HG02885 (cell line): ENCODE results near the gene PYM1.
"Not testable (repeated sequence)": the region's sequence is repeated elsewhere in the genome, so short reads cannot be mapped to it uniquely, and the experiment has no call there.

Experiments used
- ATAC-seq: cut with Tn5 transposase; IDR thresholded peaks from one replicate; pipeline ENCODE4 v1.9.1; 2021; ENCODE audit warnings: mild to moderate bottlenecking; ENCODE audit not compliant: unreplicated experiment, poor library complexity

The PYM1 gene

GRCh38 chr12:55940065-55940732 is 12.5 kb upstream of the PYM1 start:
- ATAC-seq, result peak; percentile 97

GRCh38 chr12:55938826-55939501 is 11.3 kb upstream of the PYM1 start:
- no peak for ATAC-seq

- no peak for ATAC-seq
These were observed 10.3 kb upstream of the PYM1 start for GRCh38 chr12:55937981-55938380.

DNA sequence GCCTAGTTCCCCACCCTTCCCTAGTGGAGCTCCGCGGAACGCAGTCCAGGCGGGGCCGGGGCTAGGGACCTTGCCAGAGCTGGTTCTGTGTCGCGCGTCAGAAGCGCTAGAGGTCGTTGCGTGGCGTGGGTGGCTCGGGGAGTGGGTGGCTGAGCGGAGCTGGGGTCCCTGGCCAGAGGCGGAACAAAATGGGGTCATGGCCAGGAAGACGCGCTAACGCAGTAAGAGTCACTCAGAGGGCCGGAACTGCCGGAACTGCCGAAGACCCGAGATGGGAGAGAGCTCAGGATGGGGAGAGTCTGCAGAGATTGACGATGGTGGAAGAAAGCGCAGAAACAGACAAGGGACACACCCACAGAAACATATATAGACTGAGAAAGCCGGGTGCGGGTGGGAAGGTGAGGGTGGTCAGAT is 8.1 kb upstream of the PYM1 start:
- no peak for ATAC-seq

DNA sequence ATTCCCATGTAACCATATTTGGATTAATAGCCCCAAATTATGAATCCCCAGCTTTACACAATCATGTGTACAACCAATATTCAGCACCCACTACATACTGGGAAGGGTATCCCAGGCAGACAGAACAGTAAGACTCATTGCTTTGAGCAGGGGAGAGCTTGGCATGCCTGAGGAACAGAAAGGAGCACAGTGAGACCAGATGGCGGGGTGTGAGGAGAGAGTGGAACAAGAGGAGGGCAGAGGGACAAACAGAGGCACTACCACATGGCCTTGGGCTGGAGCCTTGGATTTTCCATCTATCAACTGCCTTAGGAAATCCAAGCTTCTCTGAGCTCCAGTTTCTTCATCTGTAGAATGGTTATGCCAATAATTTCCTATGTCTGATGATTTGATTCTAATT is 7.1 kb upstream of the PYM1 start:
- no peak for ATAC-seq

GRCh38 chr12:55933799-55934742 is 6.4 kb upstream of the PYM1 start:
- no peak for ATAC-seq

- no peak for ATAC-seq
These were observed 5.6 kb upstream of the PYM1 start for GRCh38 chr12:55933169-55933798.

GRCh38 chr12:55932551-55932910 is 4.8 kb upstream of the PYM1 start:
- ATAC-seq, result no peak

- ATAC-seq, result no peak
These were observed 4.3 kb upstream of the PYM1 start for GRCh38 chr12:55931780-55932550.

DNA sequence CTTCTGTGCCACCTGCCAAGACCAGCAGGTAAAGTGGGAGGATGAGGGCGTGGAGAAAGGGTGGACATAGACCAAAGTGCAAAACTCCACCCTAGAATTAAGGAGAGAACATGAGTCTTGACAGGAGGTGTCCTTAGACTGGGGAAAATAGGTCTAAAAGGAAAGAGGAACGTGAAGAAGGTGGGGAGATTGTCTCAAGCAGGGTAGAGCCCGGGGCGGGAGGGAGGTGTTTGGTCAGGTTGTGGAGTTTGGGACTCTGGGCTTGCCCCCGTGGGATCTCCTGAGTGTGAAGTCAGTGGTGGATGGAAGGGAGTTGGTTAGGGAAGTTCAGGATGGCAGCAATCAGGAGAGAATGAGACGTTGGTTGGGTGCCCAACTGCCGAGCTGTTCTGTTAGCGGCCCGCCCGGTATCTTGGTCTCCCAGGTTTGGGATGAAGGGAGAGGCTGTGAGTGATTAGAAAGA is 3.7 kb upstream of the PYM1 start:
- ATAC-seq, result no peak

DNA sequence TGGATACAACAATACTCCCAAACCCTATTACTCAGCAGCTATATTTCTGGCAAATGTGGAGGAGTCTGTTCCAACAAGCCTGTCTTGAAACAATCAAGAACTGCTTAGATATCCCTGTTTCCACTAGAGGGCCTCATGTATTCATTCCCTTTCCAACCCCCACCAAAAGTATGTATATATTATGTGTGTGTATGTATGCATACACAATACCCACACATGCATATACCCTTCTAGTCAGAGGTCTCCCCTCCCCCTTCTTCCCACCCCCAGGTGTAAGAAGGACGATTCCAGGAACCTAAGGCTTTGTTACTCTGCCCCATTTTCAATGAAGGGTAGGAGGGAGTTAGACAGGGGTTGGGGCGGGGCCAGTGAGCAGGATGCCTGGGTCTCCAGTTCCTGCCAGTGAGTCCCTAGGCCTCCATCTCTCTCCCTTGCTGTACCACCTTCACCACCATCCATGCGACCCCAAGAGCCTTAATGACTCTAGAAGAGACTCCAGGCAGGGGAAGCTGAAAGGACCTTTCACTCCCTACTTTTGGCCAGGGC is 3.1 kb upstream of the PYM1 start, which contains the start of gene DGKA:
TSS of gene DGKA (plus strand) at position 392 of the 546 bp plus-strand sequence. CDS start 5,342 bp downstream, outside the sequence.
- ATAC-seq, result peak; percentile 19

DNA sequence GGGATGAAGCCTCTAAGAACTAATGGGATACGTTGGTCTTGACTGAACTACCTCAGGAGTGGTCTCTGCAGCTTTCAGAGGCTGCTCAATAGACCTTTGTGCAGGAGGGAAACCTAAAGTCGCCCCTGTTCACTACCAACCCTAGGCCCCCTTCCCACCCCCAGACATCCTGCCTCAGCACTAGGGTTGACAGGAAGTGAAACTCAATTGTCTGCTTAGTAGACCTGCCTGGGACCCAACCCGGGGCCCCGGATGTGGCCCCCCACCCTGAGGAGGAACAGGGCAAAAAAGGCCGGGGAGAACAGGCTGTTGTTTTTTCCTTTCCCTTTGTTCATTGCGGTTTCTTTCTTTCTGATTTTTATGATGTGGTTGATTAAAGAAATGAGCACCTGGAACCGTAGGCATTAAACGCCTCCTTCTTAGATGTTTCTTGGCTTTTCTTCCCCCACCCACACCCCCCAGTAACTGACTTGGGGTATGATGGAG is 1.7 kb upstream of the PYM1 start:
- ATAC-seq, result peak; percentile 45

DNA sequence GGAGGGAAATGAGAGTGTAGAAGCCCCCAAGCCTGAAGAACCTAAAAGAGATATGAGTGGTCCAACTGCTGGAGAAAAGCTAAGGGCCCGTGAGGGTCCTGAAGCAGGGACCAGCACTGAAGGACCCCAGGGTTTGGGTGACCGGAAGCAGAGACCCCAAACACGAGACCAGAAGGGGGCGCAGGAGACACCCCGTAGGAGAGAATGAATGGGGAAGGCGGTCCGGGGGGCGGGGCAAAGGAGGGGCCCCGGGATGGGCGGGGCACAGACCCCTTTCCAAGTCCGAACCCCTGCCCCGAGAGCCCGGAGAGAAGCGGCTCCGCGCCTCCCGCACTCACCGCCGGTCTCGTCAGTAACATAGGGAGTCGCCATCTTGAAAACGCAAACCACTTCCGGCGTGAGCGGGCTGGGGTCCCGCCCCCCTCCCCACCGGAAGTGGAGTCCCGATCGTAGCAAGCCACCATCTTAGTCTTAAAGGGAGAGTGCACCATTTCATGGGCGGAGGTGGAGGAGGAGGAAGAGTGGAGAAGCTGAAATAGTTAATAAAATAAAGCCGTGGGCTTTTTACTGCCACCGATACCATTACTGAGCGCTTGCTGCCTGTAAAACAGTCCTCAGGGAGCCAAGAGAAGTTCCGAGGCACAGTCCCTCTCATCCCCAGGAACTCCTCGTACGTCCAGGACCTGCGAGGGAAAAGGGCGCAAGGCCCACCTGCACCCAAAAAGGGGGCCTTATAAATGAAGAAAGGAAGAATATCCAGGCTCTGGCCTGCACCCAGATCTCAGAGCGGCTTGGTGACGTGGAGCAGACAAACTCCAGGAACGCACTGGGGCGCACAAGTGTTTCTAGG is 731 bp downstream of the PYM1 start:
- peak; percentile 46 for ATAC-seq

DNA sequence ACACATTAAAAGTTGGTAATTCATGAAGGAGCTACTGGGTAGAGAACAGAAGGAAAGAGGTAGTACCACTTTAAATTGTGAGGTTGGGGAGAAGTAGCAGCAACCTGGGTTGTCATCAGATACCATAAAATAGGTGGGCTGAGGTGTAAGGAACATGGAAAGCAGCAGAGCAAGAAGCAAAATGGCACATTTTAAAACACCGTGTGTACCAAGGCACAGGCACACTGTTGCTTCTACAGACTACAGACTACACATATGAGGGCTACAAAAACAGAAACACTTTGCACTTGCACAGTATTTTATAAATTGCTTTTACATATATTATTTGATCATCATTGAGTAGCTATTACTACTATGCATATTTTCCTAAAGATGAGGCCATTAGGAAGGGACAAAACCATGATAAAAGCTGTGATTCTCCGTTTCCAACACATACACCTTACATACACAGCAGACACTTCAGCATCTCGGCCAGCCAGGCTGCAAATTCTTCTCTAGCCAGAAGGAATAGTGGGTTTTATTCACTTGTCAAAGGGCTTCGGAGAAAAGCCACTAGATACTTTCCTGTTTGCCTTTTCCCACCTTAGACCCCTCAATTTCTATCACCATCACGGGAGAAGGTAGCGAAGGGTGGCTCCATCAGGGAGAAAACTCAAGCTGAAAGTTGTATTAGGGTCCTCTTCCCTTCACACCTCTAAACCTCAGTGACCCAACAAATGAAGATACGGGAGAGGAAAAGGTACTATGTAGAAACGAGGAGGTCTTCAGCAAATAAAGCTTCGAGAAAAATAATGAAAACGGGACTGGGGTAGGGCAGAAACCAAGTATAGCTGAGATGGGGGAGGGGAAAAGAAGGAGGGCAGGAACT is 1.6 kb downstream of the PYM1 start:
- ATAC-seq, result peak; percentile 7

GRCh38 chr12:55925371-55925770 is 2.3 kb downstream of the PYM1 start:
- no peak for ATAC-seq

DNA sequence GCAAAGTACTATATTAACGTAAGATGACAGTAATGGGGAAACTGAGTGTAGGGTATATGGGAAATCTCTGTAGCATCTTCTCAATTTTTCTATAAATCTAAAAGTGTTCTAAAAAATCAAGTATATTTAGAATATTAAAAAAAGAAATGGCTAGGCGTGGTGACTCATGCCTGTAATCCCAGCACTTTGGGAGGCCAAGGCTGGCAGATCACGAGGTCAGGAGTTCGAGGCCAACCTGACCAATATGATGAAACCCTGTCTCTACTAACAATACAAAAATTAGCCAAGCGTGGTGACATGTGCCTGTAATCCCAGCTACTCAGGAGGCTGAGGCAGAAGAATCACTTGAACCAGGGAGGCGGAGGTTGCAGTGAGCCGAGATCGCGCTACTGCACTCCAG is 4.0 kb downstream of the PYM1 start:
- ATAC-seq, result not testable (repeated sequence)

DNA sequence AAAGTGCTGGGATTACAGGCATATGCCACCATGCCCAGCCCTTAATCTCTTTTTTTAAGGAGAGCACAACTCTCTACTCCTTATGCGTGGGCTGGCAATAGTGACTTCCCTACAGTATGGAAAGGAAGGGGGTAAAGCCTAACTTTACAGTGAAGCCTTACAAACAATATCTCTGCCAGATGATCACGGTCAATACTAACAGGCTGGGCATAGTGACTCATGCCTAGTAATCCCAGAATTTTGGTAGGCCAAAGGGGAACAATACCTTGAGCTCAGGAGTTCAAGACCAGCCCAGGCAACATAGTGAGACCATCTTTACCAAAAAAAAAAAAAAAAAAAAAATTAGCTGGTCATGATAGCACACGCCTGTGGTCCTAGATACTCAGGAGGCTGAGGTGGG is 5.6 kb downstream of the PYM1 start:
- no peak for ATAC-seq
